GM12878 (cell line): ENCODE results near the gene ZNF780A. TPM values are rescaled to one million over a fixed set of nuclear protein-coding genes. Genes with fewer than 3 reads are reported as not detected.

ENCODE experiments used
- ATF2 ChIP-seq: IDR thresholded peaks from 2 replicates; pipeline ENCODE4 v1.6.1; 2012; ENCODE audit warnings: low read length, inconsistent platforms
- BMI1 ChIP-seq: fragments of 450-650 bp; IDR thresholded peaks from 2 replicates; pipeline ENCODE4 v1.6.1; 2016; ENCODE audit warnings: mild to moderate bottlenecking, moderate library complexity, borderline replicate concordance
- E2F4 ChIP-seq: IDR thresholded peaks from 2 replicates; pipeline ENCODE4 v1.6.1; 2012; ENCODE audit warnings: low read depth, low read length, improper control_type of control experiment
- EED ChIP-seq: sonication (generic); IDR thresholded peaks from 2 replicates; pipeline ENCODE4 v1.6.1; 2016; ENCODE audit warnings: antibody characterized with exemption, low read depth
- EP300 ChIP-seq, 2 experiments: fragments of 150-350 bp in 1 of 2; IDR thresholded peaks; 2 replicates each; pipeline ENCODE4 v1.6.1; 2011 to 2012; ENCODE audit warnings: low read depth in 2 of 2, low read length in 2 of 2, borderline replicate concordance in 1 of 2, improper control_type of control experiment in 1 of 2, inconsistent platforms in 1 of 2; ENCODE audit not compliant: control insufficient read depth in 1 of 2
- FOXK2 ChIP-seq: fragments of 450-650 bp; IDR thresholded peaks from 2 replicates; pipeline ENCODE4 v1.6.1; 2017; ENCODE audit warnings: mild to moderate bottlenecking, moderate library complexity
- GABPA ChIP-seq: IDR thresholded peaks from 2 replicates; pipeline ENCODE4 v1.6.1; 2014; ENCODE audit warnings: antibody characterized with exemption, low read depth, mild to moderate bottlenecking, inconsistent platforms
- JUNB ChIP-seq: IDR thresholded peaks from 2 replicates; pipeline ENCODE4 v1.6.1; 2016; ENCODE audit warnings: antibody characterized with exemption, mild to moderate bottlenecking
- KLF5 ChIP-seq: fragments of 450-650 bp; IDR thresholded peaks from 2 replicates; pipeline ENCODE4 v1.6.1; 2014; ENCODE audit warnings: mild to moderate bottlenecking; ENCODE audit not compliant: partially characterized antibody
- MYB ChIP-seq: fragments of 150-350 bp; IDR thresholded peaks from 2 replicates; pipeline ENCODE4 v1.6.1; 2014; ENCODE audit warnings: mild to moderate bottlenecking, low read depth, low read length, borderline replicate concordance
- PBX3 ChIP-seq: IDR thresholded peaks from 2 replicates; pipeline ENCODE4 v1.6.1; 2011; ENCODE audit warnings: mild to moderate bottlenecking, low read depth, low read length, moderate library complexity; ENCODE audit not compliant: insufficient replicate concordance
- POLR2AphosphoS2 ChIP-seq: IDR thresholded peaks from 2 replicates; pipeline ENCODE4 v1.6.1; 2011; ENCODE audit warnings: low read depth, mild to moderate bottlenecking, low read length, improper control_type of control experiment, moderate library complexity
- RBBP5 ChIP-seq: fragments of 200-600 bp; sonication (generic); conservative IDR thresholded peaks from 2 replicates; pipeline ENCODE4 v1.6.1; 2016
- SKIL ChIP-seq: fragments of 450-650 bp; IDR thresholded peaks from 2 replicates; pipeline ENCODE4 v1.6.1; 2017; ENCODE audit warnings: mild to moderate bottlenecking, low read depth, inconsistent platforms; ENCODE audit not compliant: poor library complexity, severe bottlenecking
- SMAD5 ChIP-seq: IDR thresholded peaks from 2 replicates; pipeline ENCODE4 v1.6.1; 2016; ENCODE audit warnings: antibody characterized with exemption, low read depth
- SMC3 ChIP-seq: IDR thresholded peaks from 2 replicates; pipeline ENCODE4 v1.6.1; 2011; ENCODE audit warnings: low read length, improper control_type of control experiment, borderline replicate concordance
- TAF1 ChIP-seq: IDR thresholded peaks from 2 replicates; pipeline ENCODE4 v1.6.1; 2011; ENCODE audit warnings: mild to moderate bottlenecking, low read depth, low read length, borderline replicate concordance
- TCF12 ChIP-seq: IDR thresholded peaks from 2 replicates; pipeline ENCODE4 v1.6.1; 2011; ENCODE audit warnings: low read depth, mild to moderate bottlenecking, low read length
- YY1 ChIP-seq: IDR thresholded peaks from 2 replicates; pipeline ENCODE4 v1.6.1; 2011; ENCODE audit warnings: low read depth, mild to moderate bottlenecking, low read length
- ZNF687 ChIP-seq: fragments of 450-650 bp; IDR thresholded peaks from 2 replicates; pipeline ENCODE4 v1.6.1; 2017; ENCODE audit warnings: mild to moderate bottlenecking, moderate library complexity
- polyA plus RNA-seq, 11 experiments: library from polyadenylated mRNA; depleted of rRNA in 4 of 11; unstranded in 6 of 11; stranded (reverse) in 5 of 11; fragments of >200 nt; fragmentation: Nextera tagmentation in 4 of 11; fragmentation: Illumina TruSeq in 1 of 11; extraction: Ambion mirVana in 4 of 11; extraction: Trizol in 1 of 11; gene quantifications; 1 replicate in 1 of 11; 2 replicates in 10 of 11; pipeline versions ENCODE4 v1.2.1 to v1.2.3, GENCODE V29; 2011 to 2016; ENCODE audit warnings: inconsistent platforms in 2 of 11, missing spikeins in 2 of 11, low read depth in 1 of 11
- total RNA-seq, 4 experiments: library from RNA; depleted of rRNA in 3 of 4; stranded (reverse); fragments of >200 nt in 3 of 4; fragmentation: Illumina TruSeq in 1 of 4; extraction: Trizol in 1 of 4; gene quantifications; 2 replicates each; pipeline versions ENCODE4 v1.2.1 to v1.2.3, GENCODE V29; 2013 to 2021

The ZNF780A gene
- total and polyA plus RNA-seq, 10 of the 15 experiments (the other 5 are each of a cell fraction or from before 2014, with no cell fraction given): 10.9 to 27.6 (median 17.6) TPM

- TF ChIP-seq SKIL: peak; percentile 22
- no peak for TF ChIP-seq EP300 (IDR thresholded peaks at IDR 0.05; ENCODE audit: borderline replicate concordance in 1 of 2, control insufficient read depth in 1 of 2, low read depth in 2 of 2, low read length in 2 of 2)
- TF ChIP-seq E2F4: no peak
- no peak for TF ChIP-seq SMC3
- no peak for TF ChIP-seq BMI1
- 0 out of 2 replicates have a peak, but pooled peaks have one; percentile 42 for TF ChIP-seq TAF1
- TF ChIP-seq POLR2AphosphoS2: no peak
- TF ChIP-seq YY1: 0 out of 2 replicates have a peak, but pooled peaks have one; percentile 8
- no peak for TF ChIP-seq TCF12
- TF ChIP-seq PBX3: peak; percentile 77
- TF ChIP-seq ZNF687: peak; percentile 49; the same call in 1 of the 2 replicates
- no peak for TF ChIP-seq FOXK2
- TF ChIP-seq SMAD5: no peak
- no peak for TF ChIP-seq RBBP5
- no peak for TF ChIP-seq KLF5
- TF ChIP-seq EED: no peak
- no peak for TF ChIP-seq JUNB
- TF ChIP-seq MYB: no peak
- TF ChIP-seq ATF2: 0 out of 2 replicates have a peak, but pooled peaks have one; percentile 28
- TF ChIP-seq GABPA: peak; percentile 96
Measured at GRCh38 chr19:40055832-40056504, 34.8 kb downstream of the ZNF780A start, which contains the start of gene ZNF780B (continued).
